GM12801 (cell line): Measurements from ENCODE around the gene PCDHGC3.

Experiments
- CTCF ChIP-seq: IDR thresholded peaks from one replicate; pipeline ENCODE4 v1.5.1; 2011; ENCODE audit warnings: control low read depth; ENCODE audit not compliant: insufficient read length; ENCODE audit errors: extremely low read depth

Gene PCDHGC3

GRCh38 chr5:141516672-141517025, 40.9 kb downstream of the PCDHGC3 start:
- TF ChIP-seq CTCF: no peak

GRCh38 chr5:141517312-141517711, 41.5 kb downstream of the PCDHGC3 start:
- no peak for TF ChIP-seq CTCF

GRCh38 chr5:141517880-141518617, 42.3 kb downstream of the PCDHGC3 start:
- no peak for TF ChIP-seq CTCF

DNA sequence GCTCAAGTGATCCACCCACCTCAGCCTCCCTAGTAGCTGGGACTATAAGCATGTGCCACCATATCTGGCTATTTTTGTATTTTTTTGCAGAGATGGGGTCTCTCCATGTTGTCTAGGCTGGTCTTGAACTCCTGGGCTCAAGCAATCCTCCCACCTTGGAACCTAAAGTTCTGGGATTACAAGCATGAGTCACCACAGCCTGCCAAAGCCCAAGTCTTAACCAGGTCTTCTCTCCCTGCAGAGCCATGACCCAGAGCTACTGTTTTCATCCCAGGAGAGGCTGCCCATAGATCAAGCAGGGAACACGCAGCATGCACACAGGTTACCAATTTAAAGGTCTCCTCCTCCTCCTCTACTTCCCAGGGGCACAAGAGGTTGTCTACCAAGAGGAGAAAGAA, 42.9 kb downstream of the PCDHGC3 start:
- no peak for TF ChIP-seq CTCF

DNA sequence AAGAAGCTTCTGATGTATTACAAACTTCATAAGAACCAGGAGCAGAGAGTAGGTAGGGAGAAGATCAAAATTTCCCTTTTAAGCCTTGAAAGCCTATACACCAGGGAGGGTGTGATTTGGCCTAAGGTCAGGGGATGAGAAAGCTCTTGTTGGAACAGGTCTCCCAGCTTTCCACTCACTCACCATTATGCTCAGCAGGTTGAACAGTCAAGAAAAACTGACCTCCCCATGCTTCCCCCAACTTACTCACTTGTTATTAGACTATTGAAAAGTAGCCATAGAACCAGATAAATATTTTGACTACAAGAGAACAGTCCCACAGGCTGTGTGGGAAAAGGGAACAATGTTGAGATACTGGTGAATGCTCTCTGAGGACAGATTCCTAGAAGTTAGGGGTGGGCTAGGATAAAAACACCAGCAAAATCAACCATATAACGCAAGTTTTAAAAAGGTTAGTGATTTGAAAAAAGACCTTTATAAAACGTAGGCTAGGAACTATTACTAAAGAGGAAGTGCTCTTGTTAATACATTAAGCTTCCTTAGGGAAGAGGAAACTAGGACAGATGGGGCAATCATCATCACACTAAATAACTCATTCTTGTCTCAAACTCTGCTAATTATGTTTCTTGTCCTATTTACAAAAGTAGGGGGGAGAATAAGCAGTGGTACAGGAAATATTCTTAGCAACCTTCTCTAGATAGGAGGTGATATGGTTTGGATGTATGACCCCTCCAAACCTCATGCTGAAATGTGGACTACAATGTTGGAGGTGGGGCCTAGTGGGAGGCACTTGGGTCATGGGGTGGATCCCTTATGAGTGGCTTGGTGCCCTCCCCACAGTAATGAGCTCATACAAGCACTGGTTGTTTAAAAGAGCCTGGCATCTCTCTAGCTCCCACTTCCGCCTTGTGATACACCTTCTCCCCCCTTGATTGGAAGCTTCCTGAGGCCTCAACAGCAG, 44.1 kb downstream of the PCDHGC3 start:
- no peak for TF ChIP-seq CTCF

DNA sequence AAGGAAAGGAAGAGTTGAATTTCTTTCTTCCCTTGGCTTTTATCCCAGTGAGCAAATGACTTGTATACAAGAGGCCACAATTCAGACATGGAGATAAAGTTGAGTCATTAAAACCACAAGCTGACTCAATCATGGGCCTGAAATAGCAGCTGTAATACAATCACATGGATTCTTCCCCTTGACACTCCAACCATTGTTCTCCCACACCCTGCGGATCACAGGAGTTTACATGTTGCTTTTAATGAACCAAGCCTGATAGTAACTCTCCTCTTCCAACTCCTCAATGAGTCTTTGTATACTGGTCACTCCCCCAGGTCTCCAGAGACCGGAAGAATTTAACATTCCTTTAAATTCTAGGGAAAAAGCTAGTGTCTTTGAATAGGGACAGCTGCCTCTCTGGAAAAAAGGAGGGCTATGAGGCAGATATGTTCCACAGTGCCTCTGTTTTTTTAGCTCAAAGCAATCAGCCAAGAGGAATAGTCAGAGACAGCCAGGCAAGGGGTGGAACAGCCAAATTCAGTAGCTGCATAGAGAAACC, 45.5 kb downstream of the PCDHGC3 start:
- TF ChIP-seq CTCF: no peak

- no peak for TF ChIP-seq CTCF
Observed at GRCh38 chr5:141522301-141522700, 46.5 kb downstream of the PCDHGC3 start.
